Measurements from ENCODE around the gene F5.

DNA sequence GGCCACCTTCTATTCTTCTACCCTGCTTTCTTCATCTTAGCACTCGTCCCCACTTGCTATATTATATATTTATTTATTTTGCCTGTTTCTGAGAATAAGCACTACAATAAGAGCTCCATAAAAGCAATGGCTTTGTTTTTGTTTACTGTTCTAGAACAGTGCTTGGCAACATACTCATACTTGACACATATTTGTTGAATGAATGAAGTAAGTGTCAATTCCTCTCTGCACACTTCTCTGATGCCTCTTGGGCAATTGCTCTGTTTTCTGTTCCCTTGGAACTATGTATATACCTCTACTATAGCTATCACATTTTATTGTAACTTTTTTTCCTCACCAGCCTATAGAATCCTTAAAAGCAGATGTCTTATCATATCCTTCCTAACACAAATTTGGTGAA lies 93.0 kb downstream of the F5 start:
- TF ChIP-seq, protein P1, sequence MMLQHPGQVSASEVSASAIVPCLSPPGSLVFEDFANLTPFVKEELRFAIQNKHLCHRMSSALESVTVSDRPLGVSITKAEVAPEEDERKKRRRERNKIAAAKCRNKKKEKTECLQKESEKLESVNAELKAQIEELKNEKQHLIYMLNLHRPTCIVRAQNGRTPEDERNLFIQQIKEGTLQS (IDR thresholded peaks at IDR 0.05) = no peak
- no peak for TF ChIP-seq EZH2 (IDR thresholded peaks at IDR 0.05)
- TF ChIP-seq TCF7L2 (IDR thresholded peaks at IDR 0.05; ENCODE audit: borderline replicate concordance, extremely low read depth, insufficient read depth, insufficient read length) = no peak
- no peak for TF ChIP-seq POLR2AphosphoS5 (IDR thresholded peaks at IDR 0.05; ENCODE audit: low read depth, low read length)
- TF ChIP-seq, protein P2, sequence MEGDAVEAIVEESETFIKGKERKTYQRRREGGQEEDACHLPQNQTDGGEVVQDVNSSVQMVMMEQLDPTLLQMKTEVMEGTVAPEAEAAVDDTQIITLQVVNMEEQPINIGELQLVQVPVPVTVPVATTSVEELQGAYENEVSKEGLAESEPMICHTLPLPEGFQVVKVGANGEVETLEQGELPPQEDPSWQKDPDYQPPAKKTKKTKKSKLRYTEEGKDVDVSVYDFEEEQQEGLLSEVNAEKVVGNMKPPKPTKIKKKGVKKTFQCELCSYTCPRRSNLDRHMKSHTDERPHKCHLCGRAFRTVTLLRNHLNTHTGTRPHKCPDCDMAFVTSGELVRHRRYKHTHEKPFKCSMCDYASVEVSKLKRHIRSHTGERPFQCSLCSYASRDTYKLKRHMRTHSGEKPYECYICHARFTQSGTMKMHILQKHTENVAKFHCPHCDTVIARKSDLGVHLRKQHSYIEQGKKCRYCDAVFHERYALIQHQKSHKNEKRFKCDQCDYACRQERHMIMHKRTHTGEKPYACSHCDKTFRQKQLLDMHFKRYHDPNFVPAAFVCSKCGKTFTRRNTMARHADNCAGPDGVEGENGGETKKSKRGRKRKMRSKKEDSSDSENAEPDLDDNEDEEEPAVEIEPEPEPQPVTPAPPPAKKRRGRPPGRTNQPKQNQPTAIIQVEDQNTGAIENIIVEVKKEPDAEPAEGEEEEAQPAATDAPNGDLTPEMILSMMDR (IDR thresholded peaks at IDR 0.05 in 2 of 3, conservative IDR thresholded peaks at IDR 0.05 in 1 of 3; ENCODE audit: borderline replicate concordance in 1 of 3, insufficient read depth in 1 of 3, low read depth in 2 of 3, low read length in 2 of 3) = no peak
- no peak for TF ChIP-seq POLR2A (IDR thresholded peaks at IDR 0.05; ENCODE audit: borderline replicate concordance, extremely low read depth, insufficient read depth, insufficient read length)
- no peak for TF ChIP-seq SP1 (IDR thresholded peaks at IDR 0.05; ENCODE audit: low read depth)
- no peak for TF ChIP-seq SRF (IDR thresholded peaks at IDR 0.05; ENCODE audit: low read depth)
- TF ChIP-seq EZH2phosphoT487 (IDR thresholded peaks at IDR 0.05; ENCODE audit: borderline replicate concordance) = no peak
- TF ChIP-seq YY1 (IDR thresholded peaks at IDR 0.05; ENCODE audit: extremely low read depth, insufficient replicate concordance, low read depth, low read length) = no peak
